NK-92 treated with Interleukin-12 subunit alpha and Interleukin-12 subunit beta, amount 100 ng/mL, for 24 hours (cell line): ENCODE data around the gene LRRFIP2.
"Not testable (repeated sequence)": the region's sequence is repeated elsewhere in the genome, so short reads cannot be mapped to it uniquely, and the experiment has no call there.

Source experiments
- DNase-seq: peaks from one replicate; lab custom pipeline; 2025; lab: John Stamatoyannopoulos, UW

LRRFIP2 gene

GRCh38 chr3:37058117-37058516 lies 116.3 kb downstream of the LRRFIP2 start:
- no peak for DNase-seq

GRCh38 chr3:37056826-37057225 lies 117.6 kb downstream of the LRRFIP2 start:
- DNase-seq, result no peak

GRCh38 chr3:37055077-37055476 lies 119.3 kb downstream of the LRRFIP2 start:
- not testable (repeated sequence) for DNase-seq

- DNase-seq, result no peak
Measured at GRCh38 chr3:37054370-37054769, 120.0 kb downstream of the LRRFIP2 start.

- DNase-seq, result no peak
Measured at GRCh38 chr3:37053753-37054152, 120.6 kb downstream of the LRRFIP2 start.

GRCh38 chr3:37053337-37053736 lies 121.0 kb downstream of the LRRFIP2 start:
- no peak for DNase-seq

- no peak for DNase-seq
Measured at GRCh38 chr3:37052860-37053259, 121.5 kb downstream of the LRRFIP2 start.

GRCh38 chr3:37050282-37050681 lies 124.1 kb downstream of the LRRFIP2 start:
- no peak for DNase-seq

GRCh38 chr3:37042712-37043111 lies 131.7 kb downstream of the LRRFIP2 start:
- DNase-seq, result not testable (repeated sequence)

- no peak for DNase-seq
Measured at GRCh38 chr3:37041546-37042195, 132.7 kb downstream of the LRRFIP2 start.

- DNase-seq, result no peak
Measured at GRCh38 chr3:37040231-37040630, 134.2 kb downstream of the LRRFIP2 start.

GRCh38 chr3:37039161-37039846 lies 135.1 kb downstream of the LRRFIP2 start:
- no peak for DNase-seq

- no peak for DNase-seq
Measured at GRCh38 chr3:37037352-37037751, 137.0 kb downstream of the LRRFIP2 start.

- DNase-seq, result no peak
Measured at GRCh38 chr3:37032961-37033360, 141.4 kb downstream of the LRRFIP2 start.

- DNase-seq, result no peak
Measured at GRCh38 chr3:37031096-37031682, 143.2 kb downstream of the LRRFIP2 start.

- DNase-seq, result no peak
Measured at GRCh38 chr3:37030588-37030987, 143.8 kb downstream of the LRRFIP2 start.

- no peak for DNase-seq
Measured at GRCh38 chr3:37029516-37030163, 144.7 kb downstream of the LRRFIP2 start.

- DNase-seq, result no peak
Measured at GRCh38 chr3:37029111-37029510, 145.3 kb downstream of the LRRFIP2 start.

- DNase-seq, result no peak
Measured at GRCh38 chr3:37028329-37028728, 146.1 kb downstream of the LRRFIP2 start.

GRCh38 chr3:37026851-37027250 lies 147.5 kb downstream of the LRRFIP2 start:
- no peak for DNase-seq

- no peak for DNase-seq
Measured at GRCh38 chr3:37025561-37026335, 148.6 kb downstream of the LRRFIP2 start.

- DNase-seq, result no peak
Measured at GRCh38 chr3:37024820-37025405, 149.5 kb downstream of the LRRFIP2 start.
